Inflammatory macrophage treated with lipopolysaccharide for 1 hour (primary cell): ENCODE results near the gene RUSF1.

Experiments
- DNase-seq, 2 donors: peaks; one replicate each; pipeline ENCODE4 v3.0.0-alpha.2; 2020 to 2022

The RUSF1 gene

GRCh38 chr16:31467151-31467773, 40.9 kb downstream of the RUSF1 start:
- DNase-seq: no peak

GRCh38 chr16:31466381-31466841, 41.8 kb downstream of the RUSF1 start:
- DNase-seq: no peak

GRCh38 chr16:31465788-31466370, 42.3 kb downstream of the RUSF1 start:
- DNase-seq: no peak

GRCh38 chr16:31464781-31465260, 43.4 kb downstream of the RUSF1 start:
- DNase-seq: no peak

- no peak for DNase-seq
These were observed 43.8 kb downstream of the RUSF1 start for GRCh38 chr16:31464348-31464769.

GRCh38 chr16:31461921-31462804, 46.0 kb downstream of the RUSF1 start:
- no peak for DNase-seq

GRCh38 chr16:31461201-31461920, 46.8 kb downstream of the RUSF1 start:
- DNase-seq: no peak

GRCh38 chr16:31460582-31461002, 47.6 kb downstream of the RUSF1 start:
- peak; percentile 33 to 49 for DNase-seq

- peak; percentile 99 to 100 for DNase-seq
These were observed 48.3 kb downstream of the RUSF1 start for GRCh38 chr16:31459687-31460581.

- peak; percentile 96 to 97 for DNase-seq
These were observed 49.1 kb downstream of the RUSF1 start, which contains the start of gene ARMC5 for GRCh38 chr16:31458844-31459686. Gene ARMC5 (plus strand): TSS chr16:31459501. CDS start chr16:31459525, 24 bp downstream.

GRCh38 chr16:31458073-31458843, 49.9 kb downstream of the RUSF1 start:
- peak; percentile 66 to 76 for DNase-seq

GRCh38 chr16:31456988-31457360, 51.2 kb downstream of the RUSF1 start:
- no peak for DNase-seq

GRCh38 chr16:31455601-31456314, 52.4 kb downstream of the RUSF1 start:
- peak; percentile 40 for DNase-seq

GRCh38 chr16:31453255-31454204, 54.7 kb downstream of the RUSF1 start:
- peak; percentile 94 to 99 for DNase-seq

GRCh38 chr16:31452631-31453106, 55.5 kb downstream of the RUSF1 start:
- DNase-seq: no peak

GRCh38 chr16:31451681-31452351, 56.4 kb downstream of the RUSF1 start:
- peak; percentile 35 to 38 for DNase-seq

- no peak for DNase-seq
These were observed 57.0 kb downstream of the RUSF1 start for GRCh38 chr16:31451201-31451600.
